Stimulated activated CD4-positive, alpha-beta T cell treated with anti-CD3 and anti-CD28 coated beads, TNF-alpha, amount 100 ng/mL, for 4 hours (primary cell): ENCODE results near the gene RBP3.

ENCODE experiments used
- DNase-seq, 3 experiments: peaks; one replicate each; pipeline ENCODE4 v3.0.0-alpha.2; 2020; ENCODE audit warnings: low read depth in 3 of 3

The RBP3 gene

GRCh38 chr10:47401210-47401609 is 53.0 kb downstream of the RBP3 start:
- DNase-seq: no peak

GRCh38 chr10:47401874-47402640 is 53.9 kb downstream of the RBP3 start:
- no peak for DNase-seq

DNA sequence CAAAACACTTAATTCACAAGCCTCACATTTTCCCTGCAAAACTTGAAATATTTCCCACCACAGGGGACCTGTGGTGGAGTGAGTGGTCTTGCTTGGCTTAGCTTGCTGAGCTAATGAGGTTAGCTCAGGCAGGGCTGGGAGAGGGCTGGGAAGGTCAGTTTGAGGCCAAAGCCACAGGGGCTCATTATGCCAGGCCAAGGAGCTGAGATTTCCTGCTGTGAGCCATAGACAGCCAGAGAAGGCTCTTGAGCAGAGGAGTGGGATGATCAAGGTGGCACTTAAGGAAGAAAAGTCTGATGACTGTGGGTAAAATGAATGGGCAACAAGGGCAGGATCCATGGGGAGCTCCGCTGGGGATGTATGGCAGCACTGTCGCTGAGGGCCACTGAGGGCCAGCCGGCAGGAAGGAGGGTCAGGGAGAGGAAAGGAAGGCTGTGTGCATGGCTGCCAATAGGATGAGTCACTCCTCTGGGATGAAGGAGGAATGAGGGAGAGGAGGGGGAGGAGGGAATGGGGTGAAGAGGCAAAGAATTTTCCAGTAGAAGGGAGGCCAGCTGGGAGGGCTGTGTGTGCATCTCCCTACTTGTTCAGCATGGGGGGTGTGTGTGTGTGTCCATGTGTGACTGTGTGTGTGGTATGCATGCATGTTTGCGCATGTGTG is 54.6 kb downstream of the RBP3 start:
- no peak for DNase-seq

GRCh38 chr10:47403446-47404318 is 55.5 kb downstream of the RBP3 start:
- no peak for DNase-seq

- no peak for DNase-seq
These were observed 56.3 kb downstream of the RBP3 start for GRCh38 chr10:47404446-47404845.

- no peak for DNase-seq
These were observed 56.8 kb downstream of the RBP3 start for GRCh38 chr10:47404937-47405336.

DNA sequence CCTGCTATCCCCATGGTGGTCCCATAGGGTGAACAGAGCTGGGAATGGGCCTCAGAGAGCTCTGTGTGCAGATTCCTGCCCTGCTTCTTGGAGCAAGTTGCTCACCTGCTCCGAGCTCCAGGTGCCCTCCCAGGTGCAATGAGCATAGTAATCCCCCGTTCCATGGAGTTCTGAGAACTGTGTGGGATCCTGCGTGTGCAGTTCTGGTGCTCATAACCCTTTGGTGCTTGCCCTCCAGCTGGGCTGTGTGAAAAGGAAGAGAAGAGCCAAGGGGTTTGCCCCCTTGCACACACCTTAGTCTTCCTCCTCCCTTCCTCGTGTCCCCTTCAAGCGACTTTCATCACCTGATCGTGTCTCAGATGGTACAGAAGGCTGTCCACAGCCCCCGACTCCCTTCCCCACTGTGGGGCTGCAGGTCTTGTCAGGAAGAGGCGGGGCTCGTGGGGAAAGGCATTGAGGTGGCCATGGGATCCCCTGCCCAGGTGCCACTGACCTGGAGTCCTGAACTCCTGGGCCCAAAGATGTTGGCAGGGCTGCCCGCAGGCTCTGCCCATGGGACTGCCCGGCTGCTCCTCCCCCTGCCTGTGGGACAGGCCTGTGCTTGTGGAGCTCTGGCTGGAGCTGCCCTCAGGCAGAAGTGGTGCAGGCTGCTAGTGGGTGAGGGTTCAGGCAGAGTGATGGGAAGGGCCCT is 57.8 kb downstream of the RBP3 start:
- no peak for DNase-seq

DNA sequence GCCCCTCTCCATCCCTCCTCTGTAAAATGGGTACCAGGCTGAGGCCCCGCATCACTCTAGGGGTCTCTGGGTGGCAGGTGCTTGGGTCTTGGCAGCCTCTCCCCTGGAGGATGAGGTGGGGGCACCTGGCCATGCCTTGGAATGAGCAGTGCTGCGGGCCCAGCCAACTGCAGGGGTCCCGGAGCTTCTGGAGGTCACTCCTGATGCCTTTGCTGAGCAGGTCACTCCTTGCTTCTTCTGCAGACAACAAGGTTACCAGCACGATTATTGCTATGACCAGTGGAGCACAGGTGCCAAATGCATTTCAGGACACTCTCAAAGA is 58.3 kb downstream of the RBP3 start:
- no peak for DNase-seq

GRCh38 chr10:47406870-47407691 is 58.9 kb downstream of the RBP3 start:
- no peak for DNase-seq
